Measurements from ENCODE around the gene CACNA1C. TPM values are rescaled to one million over a fixed set of nuclear protein-coding genes. Genes with fewer than 3 reads are reported as not detected.

CACNA1C gene
- polyA plus RNA-seq, 1 donor: 11.4 TPM

GRCh38 chr12:2520722-2521246 is 468.0 kb downstream of the CACNA1C start:
- no peak for DNase-seq

GRCh38 chr12:2523317-2523716 is 470.5 kb downstream of the CACNA1C start:
- DNase-seq: no peak

GRCh38 chr12:2523844-2524243 is 471.1 kb downstream of the CACNA1C start:
- DNase-seq: no peak

GRCh38 chr12:2526371-2526770 is 473.6 kb downstream of the CACNA1C start:
- no peak for DNase-seq

GRCh38 chr12:2528001-2528400 is 475.2 kb downstream of the CACNA1C start:
- no peak for DNase-seq

- no peak for DNase-seq
These were observed 477.0 kb downstream of the CACNA1C start for GRCh38 chr12:2529807-2530206.

- DNase-seq: no peak
These were observed 478.6 kb downstream of the CACNA1C start for GRCh38 chr12:2531371-2531770.

GRCh38 chr12:2533036-2533435 is 480.2 kb downstream of the CACNA1C start:
- DNase-seq: no peak

GRCh38 chr12:2535583-2536204 is 482.9 kb downstream of the CACNA1C start:
- no peak for DNase-seq

- DNase-seq: no peak
These were observed 483.9 kb downstream of the CACNA1C start for GRCh38 chr12:2536724-2537123.

GRCh38 chr12:2537868-2538541 is 485.2 kb downstream of the CACNA1C start:
- no peak for DNase-seq

GRCh38 chr12:2539938-2540337 is 487.2 kb downstream of the CACNA1C start:
- DNase-seq: no peak

GRCh38 chr12:2540535-2540941 is 487.8 kb downstream of the CACNA1C start:
- no peak for DNase-seq

GRCh38 chr12:2541631-2542204 is 488.9 kb downstream of the CACNA1C start:
- DNase-seq: no peak

GRCh38 chr12:2543801-2544200 is 491.0 kb downstream of the CACNA1C start:
- DNase-seq: no peak

- DNase-seq: no peak
These were observed 491.4 kb downstream of the CACNA1C start for GRCh38 chr12:2544230-2544629.

- DNase-seq: no peak
These were observed 494.7 kb downstream of the CACNA1C start for GRCh38 chr12:2547273-2548044.

GRCh38 chr12:2548081-2548480 is 495.3 kb downstream of the CACNA1C start:
- DNase-seq: no peak

- DNase-seq: no peak
These were observed 498.0 kb downstream of the CACNA1C start for GRCh38 chr12:2550561-2551411.

- DNase-seq: no peak
These were observed 498.7 kb downstream of the CACNA1C start for GRCh38 chr12:2551412-2551900.

- no peak for DNase-seq
These were observed 499.4 kb downstream of the CACNA1C start for GRCh38 chr12:2552000-2552756.
